Glomerular visceral epithelial cell (primary cell): Measurements from ENCODE around the gene RSF1.

ENCODE experiments used
- DNase-seq: peaks from one replicate; pipeline ENCODE4 v3.0.0-alpha.2; 2016; ENCODE audit errors: extremely low spot score

RSF1 gene

GRCh38 chr11:77611921-77612320 lies 208.6 kb downstream of the RSF1 start:
- no peak for DNase-seq
